ENCODE results near the gene SLCO4C1. TPM values are rescaled to one million over a fixed set of nuclear protein-coding genes. Genes with fewer than 3 reads are reported as not detected.

Gene SLCO4C1
- total and polyA plus RNA-seq, 2 of the 13 experiments (the other 11 are each of a cell fraction or from before 2014, with no cell fraction given), result 1.3 to 7.8 TPM

GRCh38 chr5:102296178-102296817 lies at the start of gene SLCO4C1 (continued):
- TF ChIP-seq ZNF800 (CRISPR knock-in tag; IDR thresholded peaks at IDR 0.05), result peak; percentile 94
- TF ChIP-seq ZNF512B (CRISPR knock-in tag; IDR thresholded peaks at IDR 0.05; ENCODE audit: borderline replicate concordance), result no peak
- TF ChIP-seq KMT2A (CRISPR knock-in tag; IDR thresholded peaks at IDR 0.05), result peak; percentile 88
- TF ChIP-seq SMAD1 (CRISPR knock-in tag; IDR thresholded peaks at IDR 0.05; ENCODE audit: borderline replicate concordance, low read depth), result no peak
- TF ChIP-seq ZNF562 (CRISPR knock-in tag; IDR thresholded peaks at IDR 0.05; ENCODE audit: borderline replicate concordance), result no peak
- TF ChIP-seq NKX3-1 (CRISPR knock-in tag; IDR thresholded peaks at IDR 0.05), result 0 out of 2 replicates have a peak, but pooled peaks have one; percentile 35
- peak; percentile 85 for TF ChIP-seq AHDC1 (CRISPR knock-in tag; IDR thresholded peaks at IDR 0.05; ENCODE audit: borderline replicate concordance)
- no peak for TF ChIP-seq HES4 (CRISPR knock-in tag; IDR thresholded peaks at IDR 0.05; ENCODE audit: borderline replicate concordance)
- TF ChIP-seq CCAR2 (optimal IDR thresholded peaks at IDR 0.05; ENCODE audit: low read depth, low read length), result no peak
- TF ChIP-seq PAWR (CRISPR knock-in tag; IDR thresholded peaks at IDR 0.05; ENCODE audit: borderline replicate concordance), result no peak
- no peak for TF ChIP-seq DNMT3B (CRISPR knock-in tag; conservative IDR thresholded peaks at IDR 0.05)
- no peak for TF ChIP-seq NCOR1 (IDR thresholded peaks at IDR 0.05; ENCODE audit: borderline replicate concordance, low read length)
- TF ChIP-seq HNRNPK (IDR thresholded peaks at IDR 0.05; ENCODE audit: low read depth, low read length, poor library complexity, severe bottlenecking), result peak; percentile 62
- TF ChIP-seq TMF1 (CRISPR knock-in tag; IDR thresholded peaks at IDR 0.05; ENCODE audit: low read depth), result no peak
- TF ChIP-seq TSC22D2 (CRISPR knock-in tag; IDR thresholded peaks at IDR 0.05; ENCODE audit: borderline replicate concordance), result peak; percentile 82; the same call in 1 of the 2 replicates
- TF ChIP-seq SIN3A (IDR thresholded peaks at IDR 0.05; ENCODE audit: borderline replicate concordance, low read depth, low read length), result no peak
- TF ChIP-seq, protein P1, sequence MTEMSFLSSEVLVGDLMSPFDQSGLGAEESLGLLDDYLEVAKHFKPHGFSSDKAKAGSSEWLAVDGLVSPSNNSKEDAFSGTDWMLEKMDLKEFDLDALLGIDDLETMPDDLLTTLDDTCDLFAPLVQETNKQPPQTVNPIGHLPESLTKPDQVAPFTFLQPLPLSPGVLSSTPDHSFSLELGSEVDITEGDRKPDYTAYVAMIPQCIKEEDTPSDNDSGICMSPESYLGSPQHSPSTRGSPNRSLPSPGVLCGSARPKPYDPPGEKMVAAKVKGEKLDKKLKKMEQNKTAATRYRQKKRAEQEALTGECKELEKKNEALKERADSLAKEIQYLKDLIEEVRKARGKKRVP (CRISPR knock-in tag; IDR thresholded peaks at IDR 0.05), result no peak; a peak in 1 of 4 replicates
